CD4-positive, alpha-beta T cell treated with Interleukin-15 for 4 hours (primary cell): ENCODE data around the gene DCAKD.
"Not testable (repeated sequence)": the region's sequence is repeated elsewhere in the genome, so short reads cannot be mapped to it uniquely, and the experiment has no call there.

ENCODE experiments used
- DNase-seq: peaks from one replicate; pipeline ENCODE4 v3.0.0-alpha.2; 2020; ENCODE audit warnings: low spot score

The DCAKD gene

GRCh38 chr17:45063198-45063597, 11.8 kb upstream of the DCAKD start:
- DNase-seq: no peak

GRCh38 chr17:45061606-45062205, 10.3 kb upstream of the DCAKD start:
- DNase-seq: no peak

GRCh38 chr17:45060797-45061605, 9.6 kb upstream of the DCAKD start, which contains the start of gene NMT1:
Gene NMT1 (plus strand): TSS chr17:45061317. CDS start chr17:45061330, 13 bp downstream.
- peak; percentile 99 for DNase-seq

DNA sequence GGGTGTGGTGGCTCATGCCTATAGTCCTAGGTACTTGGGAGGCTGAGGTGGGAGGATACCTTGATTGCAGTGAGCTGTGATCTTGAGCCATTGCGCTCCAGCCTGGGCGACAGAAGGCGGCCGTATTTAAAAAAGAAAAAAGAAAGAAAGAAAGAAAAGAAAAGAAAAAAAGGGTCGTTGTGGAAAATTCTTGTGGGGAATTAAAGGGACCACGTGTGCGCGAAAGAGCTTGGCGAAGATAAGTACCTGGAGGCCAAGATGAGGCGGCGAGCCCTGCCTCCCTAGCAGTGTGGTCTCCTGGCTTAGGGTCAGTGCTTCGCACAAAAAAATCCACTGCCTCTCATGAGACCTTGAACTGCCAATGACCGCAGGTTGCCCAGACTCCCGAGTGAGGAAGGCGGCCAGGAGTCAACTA, 9.0 kb upstream of the DCAKD start:
- DNase-seq: no peak

DNA sequence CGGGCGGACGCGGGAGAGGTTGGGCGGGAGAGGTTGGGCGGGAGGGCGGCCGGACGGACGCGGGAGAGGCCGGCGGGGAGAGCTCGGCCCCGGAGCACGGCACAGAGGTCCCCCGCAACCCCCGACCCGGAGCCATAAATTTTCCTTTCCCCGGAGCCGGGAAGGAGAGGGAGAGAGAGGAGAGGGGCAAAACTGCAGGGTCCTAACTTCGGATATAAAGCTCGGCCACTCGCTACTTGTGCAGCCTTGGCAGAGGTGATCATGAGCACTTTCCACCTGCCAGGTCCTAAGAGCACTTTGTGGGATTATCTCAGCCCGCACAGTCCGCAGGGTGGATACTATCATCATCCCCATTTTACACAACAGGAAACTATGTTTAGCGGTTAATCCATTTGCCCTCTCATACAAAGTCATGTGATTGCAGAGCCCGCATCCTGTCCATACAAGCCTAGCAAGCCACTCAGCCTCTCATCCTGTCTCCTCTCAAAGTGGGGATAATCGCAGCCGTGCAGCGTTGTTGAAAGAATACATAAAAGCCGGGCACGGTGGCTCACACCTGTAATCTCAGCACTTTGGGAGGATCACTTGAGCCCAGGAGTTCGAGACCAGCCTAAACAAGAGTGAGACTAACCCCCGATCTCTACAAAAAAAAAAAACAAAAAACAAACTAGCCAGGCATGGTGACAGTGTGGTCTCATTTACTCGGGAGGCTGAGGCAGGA, 780 bp upstream of the DCAKD start:
- peak; percentile 46 for DNase-seq

GRCh38 chr17:45051720-45052051, 254 bp upstream of the DCAKD start:
- DNase-seq: not testable (repeated sequence)

GRCh38 chr17:45050481-45051059, 862 bp downstream of the DCAKD start:
- peak; percentile 42 for DNase-seq

- no peak for DNase-seq
Measured at GRCh38 chr17:45048795-45049563, 2.5 kb downstream of the DCAKD start.

DNA sequence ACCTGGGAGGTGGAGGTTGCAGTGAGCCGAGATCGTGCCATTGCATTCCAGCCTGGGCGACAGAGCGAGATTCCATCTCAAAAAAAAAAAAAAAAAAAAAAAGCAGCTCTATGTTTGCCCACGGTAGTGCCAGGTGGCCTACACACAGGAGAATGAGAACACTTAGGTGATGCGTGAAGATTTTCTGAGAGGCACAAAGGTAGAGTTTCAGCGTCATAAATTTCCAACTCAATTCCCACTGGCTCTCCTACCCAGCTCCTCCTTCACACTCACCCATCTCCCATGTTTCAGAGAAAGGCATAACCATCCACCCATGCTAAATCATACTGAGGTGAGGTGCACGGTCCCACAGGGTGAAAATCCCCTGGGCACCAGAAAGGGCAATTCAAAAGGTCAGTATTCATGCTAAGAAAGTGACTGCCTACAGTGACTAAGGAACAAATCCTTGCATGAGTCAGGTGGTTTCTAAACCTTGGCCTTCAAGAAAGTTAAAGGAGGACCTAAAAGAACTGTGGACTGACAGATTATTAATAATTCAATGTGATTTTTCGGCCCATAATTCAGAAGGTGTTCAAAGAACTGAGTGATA, 4.8 kb downstream of the DCAKD start:
- DNase-seq: no peak

DNA sequence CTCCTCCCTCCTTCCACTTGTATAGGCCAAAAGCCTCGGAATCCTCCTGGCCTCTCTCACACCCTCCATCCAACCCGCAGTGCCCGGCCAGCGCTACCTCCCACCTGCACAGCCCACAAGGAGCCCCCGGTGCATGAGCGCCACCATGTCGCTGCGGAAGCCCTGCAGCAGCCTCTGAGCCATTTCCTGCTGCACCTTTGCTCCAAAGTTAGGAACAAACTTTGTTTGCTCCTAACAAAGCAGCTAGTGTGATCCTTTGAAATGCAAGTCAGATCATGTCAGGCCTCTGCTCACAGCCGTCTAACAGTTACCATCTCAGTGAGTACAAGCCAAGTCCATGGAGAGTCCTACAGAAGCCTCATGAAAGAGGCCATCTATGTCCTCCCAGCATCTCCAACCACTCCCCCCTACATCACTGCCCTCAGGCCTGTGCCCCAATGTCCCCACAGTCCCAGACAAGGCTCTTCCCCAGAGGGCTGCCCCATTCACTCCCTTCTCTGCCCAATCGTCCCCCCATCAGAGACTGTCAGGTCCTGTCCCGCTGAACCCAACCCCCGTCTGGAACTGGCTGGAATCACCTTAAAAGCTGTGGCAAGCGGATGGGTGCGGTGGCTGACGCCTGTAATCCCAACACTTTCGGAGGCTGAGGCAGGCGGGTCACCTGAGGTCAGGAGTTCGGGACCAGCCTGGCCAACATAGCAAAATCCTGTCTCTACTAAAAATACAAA, 7.5 kb downstream of the DCAKD start:
- DNase-seq: no peak

GRCh38 chr17:45042346-45043120, 8.9 kb downstream of the DCAKD start:
- DNase-seq: no peak

DNA sequence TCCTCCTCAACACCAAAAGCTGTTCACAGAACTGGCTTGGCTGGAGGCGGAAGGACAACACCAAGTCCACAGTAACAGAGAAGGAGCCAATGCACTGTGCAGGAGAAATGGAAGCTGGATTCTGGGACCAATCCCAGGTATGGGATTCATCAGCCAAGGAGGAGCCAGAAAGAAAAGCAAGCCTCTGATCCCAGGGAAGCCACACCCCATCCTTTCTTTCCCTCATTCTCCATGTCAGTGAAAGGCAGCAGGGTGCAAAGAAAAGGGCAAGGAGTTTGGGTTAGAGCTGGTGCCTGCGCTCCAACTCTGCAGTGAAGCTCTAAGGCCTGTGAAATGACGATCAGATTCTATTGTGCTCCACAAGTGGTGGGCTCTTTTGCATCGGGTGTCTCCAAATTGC, 11.0 kb downstream of the DCAKD start:
- no peak for DNase-seq

GRCh38 chr17:45038728-45039634, 12.5 kb downstream of the DCAKD start:
- DNase-seq: no peak

DNA sequence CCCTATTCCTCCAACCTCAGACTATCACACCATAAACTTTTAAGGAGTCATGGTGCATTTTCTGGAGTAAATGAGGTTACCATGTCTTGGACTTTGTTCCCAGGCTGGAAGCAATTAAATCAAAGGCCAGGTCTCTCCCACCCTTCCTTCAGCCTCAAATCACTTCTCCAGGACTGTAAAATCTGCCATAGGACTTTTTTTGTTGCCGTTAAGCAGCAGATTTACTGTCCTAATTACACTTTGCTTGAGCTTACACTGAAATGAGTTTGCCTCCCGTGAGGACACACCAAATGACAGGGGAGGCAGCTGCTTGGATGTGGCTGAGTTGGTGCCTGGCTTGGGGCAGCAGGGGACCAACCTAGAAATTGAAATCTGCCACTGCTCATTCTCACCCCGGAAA, 14.7 kb downstream of the DCAKD start:
- DNase-seq: no peak

DNA sequence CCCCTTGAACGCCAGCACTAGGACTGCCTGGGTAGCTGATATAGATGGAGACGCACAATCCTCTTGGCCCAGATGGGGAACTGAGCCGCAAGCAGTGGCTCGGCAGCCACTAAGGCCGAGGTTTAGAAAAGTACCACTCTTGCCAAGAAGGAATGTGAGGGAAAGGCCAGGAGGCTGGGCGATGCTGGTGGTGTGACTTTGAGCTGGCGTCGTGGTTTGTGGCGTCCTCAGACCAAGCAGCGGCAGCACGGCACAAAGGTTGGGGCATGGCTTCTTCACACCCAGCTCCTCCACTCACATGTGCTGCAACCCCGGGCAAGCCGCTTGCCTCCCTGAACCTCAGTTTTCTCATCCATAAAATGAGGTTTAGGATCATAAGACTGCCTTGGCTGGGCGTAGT, 15.6 kb downstream of the DCAKD start:
- DNase-seq: no peak

- no peak for DNase-seq
Measured at GRCh38 chr17:45034599-45034998, 16.8 kb downstream of the DCAKD start.

GRCh38 chr17:45032174-45032541, 19.3 kb downstream of the DCAKD start:
- no peak for DNase-seq

DNA sequence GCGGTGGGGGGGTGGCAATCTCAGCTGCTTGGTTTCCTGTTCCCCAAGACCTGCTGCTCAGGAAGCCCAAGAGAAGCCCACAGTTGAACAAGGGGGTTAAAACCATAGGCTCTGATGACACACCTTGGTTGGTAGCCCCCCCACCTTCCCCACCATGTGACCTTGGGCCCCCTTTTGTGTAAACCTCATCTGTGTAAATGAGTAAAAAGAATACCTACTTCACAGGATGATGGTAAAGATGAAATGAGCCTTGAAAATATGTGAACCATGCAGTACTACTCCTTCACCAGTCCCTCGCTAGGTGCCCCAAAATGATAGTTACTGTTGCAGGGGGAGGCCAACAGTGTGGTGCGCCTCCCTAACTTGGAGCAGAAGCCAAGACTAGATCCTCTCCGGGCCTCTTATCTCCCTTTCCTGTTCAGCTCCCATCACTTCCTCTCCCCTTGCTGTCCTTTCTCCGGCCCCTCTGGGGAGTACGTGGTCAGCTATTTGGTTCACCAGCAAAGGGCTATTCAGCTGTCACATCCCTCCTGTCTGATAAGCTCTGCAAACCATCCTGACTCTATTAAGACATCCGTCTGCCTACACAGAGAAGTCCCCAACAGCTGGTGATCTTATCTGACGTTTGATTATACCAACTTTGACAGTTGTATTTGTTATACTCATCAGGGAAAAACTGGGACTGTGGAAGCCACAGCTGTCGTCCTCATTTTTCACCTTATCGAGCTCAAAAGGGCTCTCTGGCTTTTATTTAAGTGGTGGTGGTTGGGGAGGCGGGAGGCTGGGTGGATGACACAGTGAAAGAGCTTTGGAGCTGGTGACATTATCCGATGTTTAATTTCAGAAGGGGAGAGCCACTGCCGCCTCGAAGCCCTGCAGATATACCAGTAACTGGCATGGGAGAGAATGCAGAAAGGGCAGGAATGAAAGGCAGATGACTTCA, 19.9 kb downstream of the DCAKD start:
- DNase-seq: no peak
